Subcutaneous abdominal adipose tissue (tissue), 5 donors: ENCODE data around the gene RPGRIP1L.
A peak's percentile ranks its signal among the peaks of the same experiment; 100 is the strongest.

Source experiments
- H3K27ac ChIP-seq: one replicate; pipeline ENCODE4 v1.7.0; 2013; ENCODE audit warnings: low read depth, mild to moderate bottlenecking, inconsistent platforms, low read length, moderate library complexity
- H3K27me3 ChIP-seq, 5 donors: one replicate each; pipeline ENCODE4 v1.7.0; 2013; ENCODE audit warnings: low read length in 5 of 5, inconsistent platforms in 1 of 5; ENCODE audit not compliant: control insufficient read depth in 5 of 5, insufficient read depth in 4 of 5
- H3K36me3 ChIP-seq, 5 donors: one replicate each; pipeline ENCODE4 v1.7.0; 2013; ENCODE audit warnings: low read length in 5 of 5; ENCODE audit not compliant: control insufficient read depth in 5 of 5, insufficient read depth in 5 of 5
- H3K4me1 ChIP-seq, 5 donors: one replicate each; pipeline ENCODE4 v1.7.0; 2013; ENCODE audit warnings: low read length in 5 of 5, mild to moderate bottlenecking in 3 of 5, moderate library complexity in 1 of 5; ENCODE audit not compliant: control insufficient read depth in 5 of 5, insufficient read depth in 5 of 5
- H3K4me3 ChIP-seq, 5 donors: one replicate each; pipeline ENCODE4 v1.7.0; 2013; ENCODE audit warnings: low read length in 5 of 5, low read depth in 1 of 5
- H3K9ac ChIP-seq, 5 donors: one replicate each; pipeline ENCODE4 v1.7.0; 2013; ENCODE audit warnings: low read length in 5 of 5, mild to moderate bottlenecking in 4 of 5, moderate library complexity in 3 of 5
- H3K9me3 ChIP-seq, 5 donors: one replicate each; pipeline ENCODE4 v1.7.0; 2013; ENCODE audit warnings: low read length in 5 of 5; ENCODE audit not compliant: control insufficient read depth in 5 of 5
- donor health status: healthy.
- donor health status: healthy.
- donor health status: healthy.
- donor health status: healthy.
- donor health status: healthy.

The RPGRIP1L gene

DNA sequence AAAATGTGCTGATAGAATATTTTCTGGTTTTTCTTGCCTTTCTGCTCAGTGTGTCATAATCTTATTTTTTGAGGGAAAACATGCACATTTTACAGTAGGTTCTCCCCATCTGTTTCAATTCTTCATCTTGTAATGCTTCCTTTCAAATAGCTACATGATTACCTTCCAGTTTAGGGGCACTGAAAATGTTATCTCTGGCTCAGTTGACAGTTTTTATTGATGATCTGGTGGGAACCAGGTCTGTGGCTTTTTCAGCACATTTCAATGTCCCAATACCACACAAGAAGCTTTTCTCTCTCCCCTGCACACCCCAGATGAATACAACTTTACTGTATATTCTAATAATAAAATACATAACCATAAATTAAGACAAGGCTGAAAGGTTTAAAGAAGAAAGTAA, 36.8 kb upstream of the RPGRIP1L start:
- H3K27me3 ChIP-seq, result no peaks in the 10 kb centered on the region
- no peak overlapping the region for H3K9ac ChIP-seq
- H3K4me1 ChIP-seq, result peaks cover 0 to 24% (median 17%) of the 10 kb centered on the region in 5 donors
- no peak overlapping the region for H3K27ac ChIP-seq
- no peaks in the 10 kb centered on the region for H3K9me3 ChIP-seq
- H3K4me3 ChIP-seq, result no peak overlapping the region
- H3K36me3 ChIP-seq, result no peaks in the 10 kb centered on the region

DNA sequence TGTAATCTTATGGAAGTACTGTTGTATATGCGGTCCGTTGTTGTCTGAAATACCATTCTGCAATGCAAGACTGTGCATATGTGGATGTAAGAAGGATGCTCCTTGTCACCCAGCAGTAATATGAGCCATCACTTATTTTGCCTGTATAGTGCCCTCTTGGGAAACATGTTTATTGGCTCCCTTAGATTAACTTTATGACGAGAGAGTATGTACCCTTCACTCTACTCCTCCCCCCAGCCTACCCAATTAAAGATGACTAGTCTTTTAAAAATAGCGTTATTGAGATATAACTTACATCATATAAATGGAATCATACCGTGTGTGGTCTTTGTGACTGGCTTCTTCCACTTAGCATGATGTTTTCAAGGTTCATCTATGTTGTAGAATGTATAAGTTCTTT, 33.9 kb upstream of the RPGRIP1L start:
- no peak overlapping the region for H3K9ac ChIP-seq
- no peak overlapping the region for H3K4me3 ChIP-seq
- no peak overlapping the region for H3K27ac ChIP-seq
- no peaks in the 10 kb centered on the region for H3K36me3 ChIP-seq
- H3K27me3 ChIP-seq, result no peaks in the 10 kb centered on the region
- peaks cover 0 to 2% (median 0%) of the 10 kb centered on the region in 5 donors for H3K4me1 ChIP-seq
- no peaks in the 10 kb centered on the region for H3K9me3 ChIP-seq

DNA sequence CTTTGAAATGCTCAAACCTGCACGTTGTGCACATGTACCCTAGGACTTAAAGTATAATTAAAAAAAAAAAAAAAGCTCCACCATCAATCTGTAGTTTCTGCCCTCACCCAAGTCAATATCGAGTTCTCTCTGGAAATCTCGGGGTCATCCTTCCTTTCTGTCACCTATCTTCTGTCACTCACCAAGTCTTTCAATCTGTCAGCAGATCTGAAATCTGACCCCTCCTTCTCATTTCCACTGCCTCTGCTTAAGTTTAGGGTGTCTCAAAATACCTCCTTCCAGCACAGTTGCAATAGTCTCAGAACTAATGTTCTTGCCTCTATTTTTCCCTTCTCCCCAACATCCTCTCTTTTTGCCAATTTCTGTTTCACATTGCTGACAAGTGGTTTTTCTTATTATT, 32.6 kb upstream of the RPGRIP1L start:
- H3K36me3 ChIP-seq, result no peaks in the 10 kb centered on the region

GRCh38 chr16:53734908-53735307, 31.2 kb upstream of the RPGRIP1L start:
- no peaks in the 10 kb centered on the region for H3K4me1 ChIP-seq
- no peaks in the 10 kb centered on the region for H3K27me3 ChIP-seq
- no peak overlapping the region for H3K9ac ChIP-seq
- no peak overlapping the region for H3K4me3 ChIP-seq
- no peaks in the 10 kb centered on the region for H3K36me3 ChIP-seq
- no peaks in the 10 kb centered on the region for H3K9me3 ChIP-seq
- H3K27ac ChIP-seq, result no peak overlapping the region

More for the DNA sequence above, 32.6 kb upstream of the RPGRIP1L start:
- H3K9ac ChIP-seq, result no peak overlapping the region
- H3K4me1 ChIP-seq, result peaks cover 0 to 2% (median 0%) of the 10 kb centered on the region in 5 donors
- H3K27me3 ChIP-seq, result no peaks in the 10 kb centered on the region
- no peak overlapping the region for H3K27ac ChIP-seq
- no peaks in the 10 kb centered on the region for H3K9me3 ChIP-seq
- H3K4me3 ChIP-seq, result no peak overlapping the region

DNA sequence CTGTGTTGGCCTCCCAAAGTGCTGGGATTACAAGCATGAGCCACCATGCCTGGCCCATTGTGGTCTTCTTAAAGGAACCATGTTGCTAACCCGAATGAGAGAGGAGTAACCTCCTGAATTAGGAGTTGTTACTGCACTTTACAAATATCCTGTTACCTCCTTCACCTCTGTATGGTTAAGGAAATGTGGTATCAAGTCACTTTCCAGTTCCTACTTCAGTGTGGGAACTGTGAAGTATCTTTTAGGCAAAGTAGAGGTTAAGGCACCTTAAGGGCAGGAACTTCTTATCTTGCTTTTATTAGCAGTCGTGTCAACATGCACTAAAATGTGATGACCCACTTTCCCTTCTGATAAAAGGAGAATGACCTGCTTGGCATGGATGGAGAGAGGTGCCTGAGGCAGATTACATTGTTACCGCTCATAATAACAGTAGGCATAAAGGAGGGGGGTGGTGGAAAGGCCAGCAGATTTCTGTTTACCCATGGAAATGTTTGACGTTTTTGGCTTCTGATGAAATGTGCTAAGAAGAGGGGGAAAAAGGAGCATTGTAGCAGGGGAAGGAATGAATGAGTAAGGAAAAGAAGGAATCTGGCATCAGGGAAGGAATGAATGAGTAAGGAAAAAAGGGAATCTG, 28.8 kb upstream of the RPGRIP1L start:
- Histone ChIP-seq H3K36me3 (no peaks in the 10 kb centered on the region), H3K27ac (no peak overlapping the region), H3K4me3 (no peak overlapping the region), H3K9me3 (no peaks in the 10 kb centered on the region), H3K27me3 (no peaks in the 10 kb centered on the region), H3K4me1 (no peaks in the 10 kb centered on the region), H3K9ac (no peak overlapping the region)

DNA sequence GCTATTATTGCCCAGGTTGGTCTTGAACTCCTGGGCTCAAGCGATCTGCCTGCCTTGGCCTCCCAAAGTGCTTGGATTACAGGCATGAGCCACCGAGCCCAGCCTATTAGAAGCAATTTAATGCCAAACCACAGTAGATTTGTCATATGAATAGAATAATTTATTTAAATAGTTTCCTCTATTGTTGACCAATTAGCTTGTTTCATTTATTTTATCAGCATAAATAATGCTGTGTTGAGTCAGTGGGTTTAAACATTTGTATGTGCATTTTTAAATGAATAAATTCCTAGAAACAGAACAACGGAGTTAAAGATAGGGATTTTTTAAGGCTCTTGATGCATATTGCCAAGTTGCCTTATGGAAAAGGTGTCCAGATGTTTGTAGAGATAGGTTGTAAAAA, 27.0 kb upstream of the RPGRIP1L start:
- Histone ChIP-seq H3K4me3 (no peak overlapping the region), H3K4me1 (peaks cover 0 to 11% (median 9%) of the 10 kb centered on the region in 5 donors), H3K36me3 (no peaks in the 10 kb centered on the region), H3K27ac (no peak overlapping the region), H3K27me3 (no peaks in the 10 kb centered on the region), H3K9ac (no peak overlapping the region), H3K9me3 (no peaks in the 10 kb centered on the region)

DNA sequence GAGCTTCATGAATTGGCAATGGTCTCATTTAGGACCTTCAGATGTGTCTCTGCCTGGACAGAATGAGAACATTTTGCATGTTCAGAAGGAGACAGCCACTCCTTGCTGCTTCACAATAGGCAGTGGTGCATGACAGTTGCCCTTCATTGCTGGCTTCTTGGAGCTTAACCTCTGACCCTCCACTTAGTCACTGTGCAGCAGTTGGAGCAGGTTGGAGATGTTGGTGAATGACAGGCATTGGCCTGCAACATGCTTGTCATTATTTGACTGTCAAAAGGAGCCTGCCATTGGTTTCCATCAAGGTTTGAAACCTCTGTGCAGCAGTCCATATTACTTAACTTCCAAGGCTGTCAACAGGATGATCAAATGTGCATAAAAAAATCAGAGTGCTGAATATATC, 23.0 kb upstream of the RPGRIP1L start:
- Histone ChIP-seq H3K27me3 (no peaks in the 10 kb centered on the region), H3K36me3 (no peaks in the 10 kb centered on the region), H3K9ac (no peak overlapping the region), H3K9me3 (no peaks in the 10 kb centered on the region), H3K4me1 (peaks cover 0 to 26% (median 10%) of the 10 kb centered on the region in 5 donors), H3K27ac (no peak overlapping the region), H3K4me3 (no peak overlapping the region)

DNA sequence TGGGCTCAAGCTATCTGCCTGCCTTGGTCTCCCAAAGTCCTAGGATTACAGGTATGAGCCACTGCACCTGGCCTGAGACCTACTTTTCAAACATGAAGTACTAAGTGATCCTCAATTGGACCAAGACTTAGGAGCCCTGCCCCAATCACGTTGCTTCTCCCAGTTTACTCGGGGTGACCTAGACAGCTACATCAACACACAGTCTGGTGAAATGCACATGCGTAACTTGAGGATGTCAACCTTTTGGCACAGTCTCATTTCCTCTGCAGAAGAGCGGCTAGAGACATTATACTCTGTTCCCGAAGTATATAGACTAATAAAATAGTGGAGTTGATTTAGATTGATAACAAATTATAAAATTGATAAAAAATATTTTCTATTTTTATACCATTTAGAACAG, 17.4 kb upstream of the RPGRIP1L start:
- peaks cover 0 to 2% (median 0%) of the 10 kb centered on the region in 5 donors for H3K36me3 ChIP-seq
- no peaks in the 10 kb centered on the region for H3K27me3 ChIP-seq
- no peak overlapping the region for H3K9ac ChIP-seq
- no peak overlapping the region for H3K27ac ChIP-seq
- no peak overlapping the region for H3K4me3 ChIP-seq
- peaks cover 0 to 45% (median 9%) of the 10 kb centered on the region in 5 donors for H3K4me1 ChIP-seq
- no peaks in the 10 kb centered on the region for H3K9me3 ChIP-seq

DNA sequence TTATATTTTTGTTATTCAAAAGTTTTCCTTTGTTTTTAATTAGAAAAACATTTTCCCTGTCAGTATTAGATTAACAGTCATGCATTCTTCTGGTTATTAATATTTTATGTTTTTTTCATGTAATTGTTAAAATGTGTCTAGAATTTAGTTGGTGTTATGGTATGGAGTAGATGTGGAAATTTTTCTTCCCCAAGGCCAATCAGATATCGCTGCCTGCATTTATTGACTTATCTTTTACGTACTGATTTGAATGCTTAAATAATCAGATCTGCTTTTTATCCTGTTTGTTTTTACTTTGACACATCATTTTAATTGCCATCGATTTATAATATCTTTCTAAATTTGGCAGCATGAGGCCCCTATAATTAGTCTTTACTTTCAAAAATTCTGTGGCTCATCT, 13.9 kb upstream of the RPGRIP1L start:
- no peaks in the 10 kb centered on the region for H3K27me3 ChIP-seq
- peaks cover 0 to 56% (median 29%) of the 10 kb centered on the region in 5 donors for H3K4me1 ChIP-seq
- no peak overlapping the region for H3K4me3 ChIP-seq
- H3K36me3 ChIP-seq, result peaks cover 0 to 2% (median 0%) of the 10 kb centered on the region in 5 donors
- H3K9me3 ChIP-seq, result no peaks in the 10 kb centered on the region
- H3K9ac ChIP-seq, result no peak overlapping the region
- H3K27ac ChIP-seq, result peak overlapping the region; percentile 25

DNA sequence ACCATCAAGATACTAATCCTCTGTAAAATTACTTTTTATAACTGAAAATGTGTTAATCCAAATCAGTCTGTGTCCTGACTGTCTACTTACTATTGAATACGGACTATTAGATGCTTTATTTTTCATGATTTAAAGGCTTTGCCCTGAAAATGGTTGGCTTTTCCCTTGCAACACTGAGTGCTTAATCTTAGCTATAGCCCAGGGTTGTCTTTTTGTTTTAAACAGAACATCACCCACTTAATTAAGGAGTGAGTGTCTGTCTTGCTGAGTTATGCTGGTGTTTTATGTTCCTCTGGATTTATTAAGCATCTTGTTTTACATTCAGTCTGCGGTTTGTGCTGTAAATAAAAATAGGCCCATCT, 11.3 kb upstream of the RPGRIP1L start:
- H3K27me3 ChIP-seq, result no peaks in the 10 kb centered on the region
- no peaks in the 10 kb centered on the region for H3K36me3 ChIP-seq
- H3K27ac ChIP-seq, result peak overlapping the region; percentile 47
- H3K4me3 ChIP-seq, result peak overlapping the region in 1 of 5 donors; percentile 22
- H3K4me1 ChIP-seq, result peaks cover 0 to 50% (median 28%) of the 10 kb centered on the region in 5 donors
- peak overlapping the region in 1 of 5 donors; percentile 70 for H3K9ac ChIP-seq
- H3K9me3 ChIP-seq, result no peaks in the 10 kb centered on the region
